ENCODE measurements around the gene SPACA5.
"Not testable (repeated sequence)": the region's sequence is repeated elsewhere in the genome, so short reads cannot be mapped to it uniquely, and the experiment has no call there.

GRCh38 chrX:48006688-48007087 lies at the start of gene SPACA5:
- TF ChIP-seq POLR2A (IDR thresholded peaks at IDR 0.05; ENCODE audit: low read length); GATA1 (IDR thresholded peaks at IDR 0.05; ENCODE audit: low read depth, low read length): not testable (repeated sequence)
